ENCODE results near the gene LZTS2.
"Not testable (repeated sequence)": the region's sequence is repeated elsewhere in the genome, so short reads cannot be mapped to it uniquely, and the experiment has no call there.

The LZTS2 gene

GRCh38 chr10:100999742-101000126, at the start of gene LZTS2:
LZTS2 (plus strand) TSS chr10:100999808; CDS start chr10:101002539, 2,731 bp downstream.
- no peak for DNase-seq (ENCODE audit: low spot score)

GRCh38 chr10:100960251-100960650, 39.4 kb upstream of the LZTS2 start:
- no peak for DNase-seq (ENCODE audit: low spot score)

GRCh38 chr10:100962351-100963080, 37.1 kb upstream of the LZTS2 start:
- no peak for DNase-seq (ENCODE audit: low spot score)

GRCh38 chr10:100963826-100964225, 35.8 kb upstream of the LZTS2 start:
- no peak for DNase-seq (ENCODE audit: low spot score)

- DNase-seq (ENCODE audit: low spot score): no peak
Measured at GRCh38 chr10:100965820-100966219, 33.8 kb upstream of the LZTS2 start.

- DNase-seq (ENCODE audit: low spot score): no peak
Measured at GRCh38 chr10:100966887-100967286, 32.7 kb upstream of the LZTS2 start.

- DNase-seq (ENCODE audit: low spot score): no peak
Measured at GRCh38 chr10:100967332-100967731, 32.3 kb upstream of the LZTS2 start.

- no peak for DNase-seq (ENCODE audit: low spot score)
Measured at GRCh38 chr10:100968062-100968736, 31.4 kb upstream of the LZTS2 start.

GRCh38 chr10:100968863-100969186, 30.8 kb upstream of the LZTS2 start:
- no peak for DNase-seq (ENCODE audit: low spot score)

- DNase-seq (ENCODE audit: low spot score): peak; percentile 87
Measured at GRCh38 chr10:100969187-100970075, 30.2 kb upstream of the LZTS2 start, which contains the start of gene SEMA4G. SEMA4G (plus strand) TSS chr10:100969504; CDS start chr10:100972913, 3,409 bp downstream.

GRCh38 chr10:100970076-100970913, 29.3 kb upstream of the LZTS2 start:
- no peak for DNase-seq (ENCODE audit: low spot score)

GRCh38 chr10:100970914-100971811, 28.4 kb upstream of the LZTS2 start:
- DNase-seq (ENCODE audit: low spot score): no peak

GRCh38 chr10:100972115-100972903, 27.3 kb upstream of the LZTS2 start:
- DNase-seq (ENCODE audit: low spot score): no peak

GRCh38 chr10:100972904-100973535, 26.6 kb upstream of the LZTS2 start:
- no peak for DNase-seq (ENCODE audit: low spot score)

GRCh38 chr10:100975397-100975796, 24.2 kb upstream of the LZTS2 start:
- not testable (repeated sequence) for DNase-seq (ENCODE audit: low spot score)

- DNase-seq (ENCODE audit: low spot score): no peak
Measured at GRCh38 chr10:100976906-100977305, 22.7 kb upstream of the LZTS2 start.

GRCh38 chr10:100977436-100977835, 22.2 kb upstream of the LZTS2 start:
- DNase-seq (ENCODE audit: low spot score): no peak

GRCh38 chr10:100978121-100978900, 21.3 kb upstream of the LZTS2 start:
- peak; percentile 18 for DNase-seq (ENCODE audit: low spot score)

GRCh38 chr10:100978901-100979195, 20.8 kb upstream of the LZTS2 start:
- DNase-seq (ENCODE audit: low spot score): peak; percentile 32
